Stimulated activated CD8-positive, alpha-beta memory T cell treated with anti-CD3 and anti-CD28 coated beads, Interleukin-2, amount 100 ng/mL, for 1 hour (primary cell): ENCODE data around the gene SPATA2.

Experiments
- DNase-seq, 2 donors: peaks; one replicate each; pipeline ENCODE4 v3.0.0-alpha.2; 2020; ENCODE audit warnings: low read depth in 2 of 2

The SPATA2 gene

GRCh38 chr20:49935746-49936152 lies 20.4 kb upstream of the SPATA2 start:
- DNase-seq = no peak

GRCh38 chr20:49929142-49929494 lies 13.8 kb upstream of the SPATA2 start:
- DNase-seq = no peak

- peak; percentile 54 to 64 for DNase-seq
Measured at GRCh38 chr20:49928411-49929141, 13.2 kb upstream of the SPATA2 start.

- DNase-seq = no peak
Measured at GRCh38 chr20:49925901-49926454, 10.6 kb upstream of the SPATA2 start.

- DNase-seq = no peak
Measured at GRCh38 chr20:49924247-49924646, 8.9 kb upstream of the SPATA2 start.

- DNase-seq = no peak
Measured at GRCh38 chr20:49919461-49919860, 4.1 kb upstream of the SPATA2 start.

GRCh38 chr20:49919009-49919408 lies 3.7 kb upstream of the SPATA2 start:
- DNase-seq = no peak

GRCh38 chr20:49918446-49918845 lies 3.1 kb upstream of the SPATA2 start:
- DNase-seq = no peak

GRCh38 chr20:49916146-49917002 lies 1.0 kb upstream of the SPATA2 start:
- no peak for DNase-seq

- DNase-seq = no peak
Measured at GRCh38 chr20:49915118-49915379, 280 bp downstream of the SPATA2 start.

GRCh38 chr20:49914310-49915117 lies 815 bp downstream of the SPATA2 start:
- DNase-seq = no peak

GRCh38 chr20:49913399-49914047 lies 1.8 kb downstream of the SPATA2 start:
- no peak for DNase-seq

- no peak for DNase-seq
Measured at GRCh38 chr20:49910340-49910706, 5.0 kb downstream of the SPATA2 start.

- no peak for DNase-seq
Measured at GRCh38 chr20:49909499-49910339, 5.6 kb downstream of the SPATA2 start.

- DNase-seq = no peak
Measured at GRCh38 chr20:49908258-49908565, 7.1 kb downstream of the SPATA2 start.

- no peak for DNase-seq
Measured at GRCh38 chr20:49907405-49908257, 7.7 kb downstream of the SPATA2 start.

- DNase-seq = no peak
Measured at GRCh38 chr20:49906615-49907154, 8.6 kb downstream of the SPATA2 start.

- DNase-seq = no peak
Measured at GRCh38 chr20:49906101-49906604, 9.2 kb downstream of the SPATA2 start.

- DNase-seq = no peak
Measured at GRCh38 chr20:49905415-49906091, 9.8 kb downstream of the SPATA2 start.
